Mucosa of stomach (tissue), 1 donor: ENCODE data around the gene COL27A1.
"Not testable (repeated sequence)": the region's sequence is repeated elsewhere in the genome, so short reads cannot be mapped to it uniquely, and the experiment has no call there.

Source experiments
- H3K27me3 ChIP-seq: one replicate; pipeline ENCODE4 v1.7.0; 2013; ENCODE audit warnings: mild to moderate bottlenecking, low read length; ENCODE audit not compliant: control insufficient read depth, insufficient read depth
- H3K36me3 ChIP-seq: one replicate; pipeline ENCODE4 v1.7.0; 2013; ENCODE audit warnings: low read length; ENCODE audit not compliant: control insufficient read depth, insufficient read depth
- H3K4me1 ChIP-seq: one replicate; pipeline ENCODE4 v1.7.0; 2013; ENCODE audit warnings: mild to moderate bottlenecking, low read length; ENCODE audit not compliant: control insufficient read depth, insufficient read depth
- H3K4me3 ChIP-seq: one replicate; pipeline ENCODE4 v1.7.0; 2013; ENCODE audit warnings: low read length
- H3K9ac ChIP-seq: one replicate; pipeline ENCODE4 v1.7.0; 2013; ENCODE audit warnings: mild to moderate bottlenecking, low read length, moderate library complexity
- H3K9me3 ChIP-seq: one replicate; pipeline ENCODE4 v1.7.0; 2013; ENCODE audit warnings: mild to moderate bottlenecking, low read length, moderate library complexity; ENCODE audit not compliant: control insufficient read depth
- donor health status: Pancreatic carcinoma.

The COL27A1 gene

GRCh38 chr9:114126247-114127060 lies 28.9 kb upstream of the COL27A1 start:
- Histone ChIP-seq H3K9ac (no peak overlapping the region), H3K4me1 (peaks cover 66% of the 10 kb centered on the region), H3K9me3 (no peaks in the 10 kb centered on the region), H3K4me3 (no peak overlapping the region), H3K36me3 (no peaks in the 10 kb centered on the region), H3K27me3 (no peaks in the 10 kb centered on the region)

GRCh38 chr9:114128759-114129158 lies 26.6 kb upstream of the COL27A1 start:
- not testable (repeated sequence) for H3K36me3 ChIP-seq, H3K9me3 ChIP-seq, H3K27me3 ChIP-seq, H3K9ac ChIP-seq, H3K4me3 ChIP-seq
- peaks cover 49% of the 10 kb centered on the region for H3K4me1 ChIP-seq

- H3K4me1 ChIP-seq: peaks cover 39% of the 10 kb centered on the region
- peak overlapping the region; percentile 0 for H3K4me3 ChIP-seq
- no peaks in the 10 kb centered on the region for H3K9me3 ChIP-seq
- no peaks in the 10 kb centered on the region for H3K36me3 ChIP-seq
- peak overlapping the region; percentile 59 for H3K9ac ChIP-seq
- H3K27me3 ChIP-seq: no peaks in the 10 kb centered on the region
Measured at GRCh38 chr9:114130141-114130540, 25.2 kb upstream of the COL27A1 start.

GRCh38 chr9:114130624-114131277 lies 24.6 kb upstream of the COL27A1 start:
- peaks cover 33% of the 10 kb centered on the region for H3K4me1 ChIP-seq
- H3K4me3 ChIP-seq: peak overlapping the region; percentile 0
- H3K9ac ChIP-seq: peak overlapping the region; percentile 59
- no peaks in the 10 kb centered on the region for H3K27me3 ChIP-seq
- H3K9me3 ChIP-seq: no peaks in the 10 kb centered on the region
- no peaks in the 10 kb centered on the region for H3K36me3 ChIP-seq

GRCh38 chr9:114131808-114132549 lies 23.4 kb upstream of the COL27A1 start:
- H3K4me1 ChIP-seq: peaks cover 29% of the 10 kb centered on the region
- no peaks in the 10 kb centered on the region for H3K9me3 ChIP-seq
- no peaks in the 10 kb centered on the region for H3K36me3 ChIP-seq
- H3K27me3 ChIP-seq: no peaks in the 10 kb centered on the region
- H3K4me3 ChIP-seq: no peak overlapping the region
- H3K9ac ChIP-seq: no peak overlapping the region

GRCh38 chr9:114132550-114132918 lies 22.8 kb upstream of the COL27A1 start:
- no peaks in the 10 kb centered on the region for H3K9me3 ChIP-seq
- H3K27me3 ChIP-seq: no peaks in the 10 kb centered on the region
- H3K4me3 ChIP-seq: no peak overlapping the region
- no peak overlapping the region for H3K9ac ChIP-seq
- peaks cover 29% of the 10 kb centered on the region for H3K4me1 ChIP-seq
- no peaks in the 10 kb centered on the region for H3K36me3 ChIP-seq

- H3K9ac ChIP-seq: no peak overlapping the region
- peaks cover 26% of the 10 kb centered on the region for H3K4me1 ChIP-seq
- H3K27me3 ChIP-seq: no peaks in the 10 kb centered on the region
- no peak overlapping the region for H3K4me3 ChIP-seq
- no peaks in the 10 kb centered on the region for H3K36me3 ChIP-seq
- no peaks in the 10 kb centered on the region for H3K9me3 ChIP-seq
Measured at GRCh38 chr9:114134827-114135396, 20.4 kb upstream of the COL27A1 start.

GRCh38 chr9:114137831-114138230 lies 17.5 kb upstream of the COL27A1 start:
- H3K27me3 ChIP-seq: no peaks in the 10 kb centered on the region
- H3K4me1 ChIP-seq: peaks cover 27% of the 10 kb centered on the region
- H3K9ac ChIP-seq: no peak overlapping the region
- no peaks in the 10 kb centered on the region for H3K9me3 ChIP-seq
- H3K4me3 ChIP-seq: no peak overlapping the region
- H3K36me3 ChIP-seq: no peaks in the 10 kb centered on the region

GRCh38 chr9:114138552-114138971 lies 16.8 kb upstream of the COL27A1 start:
- no peaks in the 10 kb centered on the region for H3K9me3 ChIP-seq
- H3K9ac ChIP-seq: no peak overlapping the region
- peaks cover 27% of the 10 kb centered on the region for H3K4me1 ChIP-seq
- H3K27me3 ChIP-seq: no peaks in the 10 kb centered on the region
- no peak overlapping the region for H3K4me3 ChIP-seq
- no peaks in the 10 kb centered on the region for H3K36me3 ChIP-seq

GRCh38 chr9:114139071-114139470 lies 16.3 kb upstream of the COL27A1 start:
- H3K36me3 ChIP-seq: no peaks in the 10 kb centered on the region
- H3K9me3 ChIP-seq: no peaks in the 10 kb centered on the region
- H3K27me3 ChIP-seq: no peaks in the 10 kb centered on the region
- H3K4me1 ChIP-seq: peaks cover 27% of the 10 kb centered on the region
- no peak overlapping the region for H3K4me3 ChIP-seq
- H3K9ac ChIP-seq: no peak overlapping the region

GRCh38 chr9:114140401-114140800 lies 14.9 kb upstream of the COL27A1 start:
- no peak overlapping the region for H3K9ac ChIP-seq

GRCh38 chr9:114140850-114141249 lies 14.5 kb upstream of the COL27A1 start:
- H3K36me3 ChIP-seq: no peaks in the 10 kb centered on the region
- no peak overlapping the region for H3K9ac ChIP-seq
- no peak overlapping the region for H3K4me3 ChIP-seq
- peaks cover 23% of the 10 kb centered on the region for H3K4me1 ChIP-seq
- no peaks in the 10 kb centered on the region for H3K9me3 ChIP-seq
- H3K27me3 ChIP-seq: no peaks in the 10 kb centered on the region

More at GRCh38 chr9:114140401-114140800, 14.9 kb upstream of the COL27A1 start:
- Histone ChIP-seq H3K9me3 (no peaks in the 10 kb centered on the region), H3K4me3 (no peak overlapping the region), H3K36me3 (no peaks in the 10 kb centered on the region), H3K4me1 (peaks cover 23% of the 10 kb centered on the region), H3K27me3 (no peaks in the 10 kb centered on the region)
